ENCODE results near the gene PRELID3B. TPM values are rescaled to one million over a fixed set of nuclear protein-coding genes. Genes with fewer than 3 reads are reported as not detected.

The PRELID3B gene
- total and polyA plus RNA-seq, 2 of the 8 experiments (the other 6 are each of a cell fraction or from before 2014, with no cell fraction given) = 8.1 to 50.5 TPM

DNA sequence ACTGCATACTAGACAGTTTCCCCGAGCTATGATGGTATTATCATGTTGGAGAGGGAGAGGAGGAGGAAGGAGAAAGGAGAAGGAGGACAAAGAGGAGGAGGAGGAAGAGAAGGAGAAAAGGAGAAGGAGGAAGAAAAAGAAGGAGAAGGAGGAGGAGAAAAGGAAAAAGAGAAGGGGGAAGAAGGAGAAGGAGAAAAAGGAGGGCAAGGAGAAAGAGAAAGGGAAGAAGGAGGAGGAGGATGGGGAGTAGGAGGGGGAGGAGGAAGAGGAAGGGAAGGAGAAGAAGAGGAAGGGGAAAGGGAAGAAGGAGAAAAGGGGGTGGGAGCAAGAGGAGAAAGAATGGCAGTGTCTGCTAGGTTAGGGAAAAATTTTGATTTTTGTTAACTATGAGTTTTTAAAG, 35.1 kb upstream of the PRELID3B start (continued):
- TF ChIP-seq, protein P1, sequence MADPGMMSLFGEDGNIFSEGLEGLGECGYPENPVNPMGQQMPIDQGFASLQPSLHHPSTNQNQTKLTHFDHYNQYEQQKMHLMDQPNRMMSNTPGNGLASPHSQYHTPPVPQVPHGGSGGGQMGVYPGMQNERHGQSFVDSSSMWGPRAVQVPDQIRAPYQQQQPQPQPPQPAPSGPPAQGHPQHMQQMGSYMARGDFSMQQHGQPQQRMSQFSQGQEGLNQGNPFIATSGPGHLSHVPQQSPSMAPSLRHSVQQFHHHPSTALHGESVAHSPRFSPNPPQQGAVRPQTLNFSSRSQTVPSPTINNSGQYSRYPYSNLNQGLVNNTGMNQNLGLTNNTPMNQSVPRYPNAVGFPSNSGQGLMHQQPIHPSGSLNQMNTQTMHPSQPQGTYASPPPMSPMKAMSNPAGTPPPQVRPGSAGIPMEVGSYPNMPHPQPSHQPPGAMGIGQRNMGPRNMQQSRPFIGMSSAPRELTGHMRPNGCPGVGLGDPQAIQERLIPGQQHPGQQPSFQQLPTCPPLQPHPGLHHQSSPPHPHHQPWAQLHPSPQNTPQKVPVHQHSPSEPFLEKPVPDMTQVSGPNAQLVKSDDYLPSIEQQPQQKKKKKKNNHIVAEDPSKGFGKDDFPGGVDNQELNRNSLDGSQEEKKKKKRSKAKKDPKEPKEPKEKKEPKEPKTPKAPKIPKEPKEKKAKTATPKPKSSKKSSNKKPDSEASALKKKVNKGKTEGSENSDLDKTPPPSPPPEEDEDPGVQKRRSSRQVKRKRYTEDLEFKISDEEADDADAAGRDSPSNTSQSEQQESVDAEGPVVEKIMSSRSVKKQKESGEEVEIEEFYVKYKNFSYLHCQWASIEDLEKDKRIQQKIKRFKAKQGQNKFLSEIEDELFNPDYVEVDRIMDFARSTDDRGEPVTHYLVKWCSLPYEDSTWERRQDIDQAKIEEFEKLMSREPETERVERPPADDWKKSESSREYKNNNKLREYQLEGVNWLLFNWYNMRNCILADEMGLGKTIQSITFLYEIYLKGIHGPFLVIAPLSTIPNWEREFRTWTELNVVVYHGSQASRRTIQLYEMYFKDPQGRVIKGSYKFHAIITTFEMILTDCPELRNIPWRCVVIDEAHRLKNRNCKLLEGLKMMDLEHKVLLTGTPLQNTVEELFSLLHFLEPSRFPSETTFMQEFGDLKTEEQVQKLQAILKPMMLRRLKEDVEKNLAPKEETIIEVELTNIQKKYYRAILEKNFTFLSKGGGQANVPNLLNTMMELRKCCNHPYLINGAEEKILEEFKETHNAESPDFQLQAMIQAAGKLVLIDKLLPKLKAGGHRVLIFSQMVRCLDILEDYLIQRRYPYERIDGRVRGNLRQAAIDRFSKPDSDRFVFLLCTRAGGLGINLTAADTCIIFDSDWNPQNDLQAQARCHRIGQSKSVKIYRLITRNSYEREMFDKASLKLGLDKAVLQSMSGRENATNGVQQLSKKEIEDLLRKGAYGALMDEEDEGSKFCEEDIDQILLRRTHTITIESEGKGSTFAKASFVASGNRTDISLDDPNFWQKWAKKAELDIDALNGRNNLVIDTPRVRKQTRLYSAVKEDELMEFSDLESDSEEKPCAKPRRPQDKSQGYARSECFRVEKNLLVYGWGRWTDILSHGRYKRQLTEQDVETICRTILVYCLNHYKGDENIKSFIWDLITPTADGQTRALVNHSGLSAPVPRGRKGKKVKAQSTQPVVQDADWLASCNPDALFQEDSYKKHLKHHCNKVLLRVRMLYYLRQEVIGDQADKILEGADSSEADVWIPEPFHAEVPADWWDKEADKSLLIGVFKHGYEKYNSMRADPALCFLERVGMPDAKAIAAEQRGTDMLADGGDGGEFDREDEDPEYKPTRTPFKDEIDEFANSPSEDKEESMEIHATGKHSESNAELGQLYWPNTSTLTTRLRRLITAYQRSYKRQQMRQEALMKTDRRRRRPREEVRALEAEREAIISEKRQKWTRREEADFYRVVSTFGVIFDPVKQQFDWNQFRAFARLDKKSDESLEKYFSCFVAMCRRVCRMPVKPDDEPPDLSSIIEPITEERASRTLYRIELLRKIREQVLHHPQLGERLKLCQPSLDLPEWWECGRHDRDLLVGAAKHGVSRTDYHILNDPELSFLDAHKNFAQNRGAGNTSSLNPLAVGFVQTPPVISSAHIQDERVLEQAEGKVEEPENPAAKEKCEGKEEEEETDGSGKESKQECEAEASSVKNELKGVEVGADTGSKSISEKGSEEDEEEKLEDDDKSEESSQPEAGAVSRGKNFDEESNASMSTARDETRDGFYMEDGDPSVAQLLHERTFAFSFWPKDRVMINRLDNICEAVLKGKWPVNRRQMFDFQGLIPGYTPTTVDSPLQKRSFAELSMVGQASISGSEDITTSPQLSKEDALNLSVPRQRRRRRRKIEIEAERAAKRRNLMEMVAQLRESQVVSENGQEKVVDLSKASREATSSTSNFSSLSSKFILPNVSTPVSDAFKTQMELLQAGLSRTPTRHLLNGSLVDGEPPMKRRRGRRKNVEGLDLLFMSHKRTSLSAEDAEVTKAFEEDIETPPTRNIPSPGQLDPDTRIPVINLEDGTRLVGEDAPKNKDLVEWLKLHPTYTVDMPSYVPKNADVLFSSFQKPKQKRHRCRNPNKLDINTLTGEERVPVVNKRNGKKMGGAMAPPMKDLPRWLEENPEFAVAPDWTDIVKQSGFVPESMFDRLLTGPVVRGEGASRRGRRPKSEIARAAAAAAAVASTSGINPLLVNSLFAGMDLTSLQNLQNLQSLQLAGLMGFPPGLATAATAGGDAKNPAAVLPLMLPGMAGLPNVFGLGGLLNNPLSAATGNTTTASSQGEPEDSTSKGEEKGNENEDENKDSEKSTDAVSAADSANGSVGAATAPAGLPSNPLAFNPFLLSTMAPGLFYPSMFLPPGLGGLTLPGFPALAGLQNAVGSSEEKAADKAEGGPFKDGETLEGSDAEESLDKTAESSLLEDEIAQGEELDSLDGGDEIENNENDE (IDR thresholded peaks at IDR 0.05; ENCODE audit: insufficient replicate concordance, low read length) = no peak
- TF ChIP-seq EP300 (IDR thresholded peaks at IDR 0.05; ENCODE audit: borderline replicate concordance in 1 of 2, low read depth in 2 of 2, low read length in 2 of 2) (no peak), POU5F1 (IDR thresholded peaks at IDR 0.05; ENCODE audit: low read depth, low read length) (no peak), SP4 (IDR thresholded peaks at IDR 0.05; ENCODE audit: low read length) (no peak), KDM5A (IDR thresholded peaks at IDR 0.05; ENCODE audit: low read length) (no peak), SAP30 (IDR thresholded peaks at IDR 0.05; ENCODE audit: insufficient read depth, insufficient replicate concordance, low read length) (no peak), MAFK (IDR thresholded peaks at IDR 0.05; ENCODE audit: low read depth, low read length) (no peak), EGR1 (IDR thresholded peaks at IDR 0.05; ENCODE audit: borderline replicate concordance, low read depth, low read length) (no peak), NANOG (IDR thresholded peaks at IDR 0.05; ENCODE audit: insufficient read depth, low read depth, low read length, poor library complexity, severe bottlenecking) (no peak), TAF7 (optimal IDR thresholded peaks at IDR 0.05; ENCODE audit: borderline replicate concordance, low read depth, low read length) (no peak)
- TF ChIP-seq, protein P2, sequence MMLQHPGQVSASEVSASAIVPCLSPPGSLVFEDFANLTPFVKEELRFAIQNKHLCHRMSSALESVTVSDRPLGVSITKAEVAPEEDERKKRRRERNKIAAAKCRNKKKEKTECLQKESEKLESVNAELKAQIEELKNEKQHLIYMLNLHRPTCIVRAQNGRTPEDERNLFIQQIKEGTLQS (IDR thresholded peaks at IDR 0.05; ENCODE audit: insufficient read depth, low read depth, low read length) = no peak
